GM18951 (cell line): ENCODE data around the gene MAST4.
"Not testable (repeated sequence)": the region's sequence is repeated elsewhere in the genome, so short reads cannot be mapped to it uniquely, and the experiment has no call there.

ENCODE experiments used
- POLR2A ChIP-seq: IDR thresholded peaks from 4 replicates; pipeline ENCODE4 v1.6.1; 2011; ENCODE audit warnings: mild to moderate bottlenecking; ENCODE audit not compliant: insufficient read length, insufficient read depth; ENCODE audit errors: extremely low read depth
- in situ Hi-C: fragments of 300-500 bp; cut with MboI; formaldehyde crosslinking; loops from one replicate; pipeline ENCODE4 v1.12.0; 2022; ENCODE audit warnings: low sequenced_read_pairs, mixed read lengths, inconsistent platforms; ENCODE audit not compliant: unreplicated experiment

The MAST4 gene

DNA sequence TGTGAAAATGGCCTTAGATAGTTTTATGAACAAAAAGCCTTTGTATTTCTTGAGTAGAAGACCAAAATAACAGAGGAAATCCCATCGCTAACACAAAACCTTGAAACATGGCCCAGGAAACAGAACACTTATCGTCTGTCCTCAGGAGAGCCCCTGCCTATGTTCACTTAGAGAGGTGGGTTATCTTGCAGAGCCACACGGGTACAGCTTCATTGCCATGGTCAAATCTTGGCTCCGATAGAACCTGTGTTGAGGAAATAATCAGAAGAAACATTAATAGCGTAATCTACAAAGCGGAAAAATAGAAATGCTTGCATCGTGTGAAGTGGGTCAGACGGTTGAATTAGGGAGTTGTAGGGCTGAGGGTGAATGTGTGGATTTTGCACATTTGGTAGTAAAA is 216.1 kb downstream of the MAST4 start:
- in situ Hi-C loops: no loop called here
- no peak for TF ChIP-seq POLR2A

DNA sequence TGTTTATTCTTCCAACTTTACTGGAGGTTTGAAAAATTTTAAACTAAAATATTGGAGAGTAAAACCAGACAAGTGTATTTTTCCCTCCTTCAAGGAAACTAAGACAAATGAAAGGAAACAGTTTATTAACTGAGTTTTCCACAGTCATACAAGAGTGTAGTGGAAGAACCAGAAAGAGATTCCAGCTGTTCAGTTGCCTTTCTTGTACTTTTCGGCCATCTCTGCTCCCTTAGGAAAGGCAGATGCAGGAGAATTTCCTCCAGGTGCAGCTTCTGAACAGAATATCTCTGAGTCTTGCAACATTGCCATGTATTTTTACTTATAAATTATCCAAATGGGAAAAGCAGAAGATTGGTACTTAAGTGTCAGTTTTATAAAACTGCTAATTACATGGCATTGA is 217.1 kb downstream of the MAST4 start:
- in situ Hi-C loops: no loop called here
- no peak for TF ChIP-seq POLR2A

DNA sequence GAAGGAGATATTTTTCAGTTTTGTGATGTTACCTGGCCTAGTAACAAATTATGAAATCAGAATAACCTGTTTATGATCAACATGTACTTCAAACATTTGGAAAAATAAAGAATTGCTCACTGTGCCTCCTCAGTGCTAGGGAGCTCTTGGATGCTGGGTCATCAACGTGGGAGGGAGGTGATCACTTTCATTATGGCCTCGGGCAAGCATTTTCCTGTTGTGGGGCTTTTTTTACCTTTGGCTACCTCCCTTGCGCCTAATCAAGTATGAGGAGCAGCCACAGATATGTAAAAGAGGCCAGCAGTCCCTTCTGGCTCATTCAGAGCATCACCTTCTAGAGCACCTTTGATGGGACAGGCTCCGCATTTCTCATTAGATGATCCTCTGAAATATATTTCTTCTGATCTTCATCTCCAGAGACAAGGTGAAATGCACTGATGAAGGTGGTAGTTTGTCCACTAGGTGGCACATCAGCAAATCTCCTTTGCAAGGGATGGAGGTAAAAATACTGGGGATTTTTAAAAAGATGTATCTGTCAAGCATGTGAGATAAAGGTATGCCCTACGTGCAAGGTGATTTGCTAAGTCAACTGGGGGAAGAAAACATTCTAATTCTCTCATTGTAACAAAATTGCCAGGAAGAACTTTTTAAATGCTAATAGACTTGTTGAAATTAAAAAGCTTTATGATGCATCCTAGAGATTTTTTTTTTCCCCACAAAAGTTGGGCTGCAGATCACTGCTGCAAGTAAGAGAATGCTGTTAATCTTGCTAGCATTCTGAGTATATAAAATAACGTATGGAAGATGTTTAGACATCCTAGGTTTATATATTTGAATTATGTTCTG is 218.2 kb downstream of the MAST4 start:
- TF ChIP-seq POLR2A: no peak

DNA sequence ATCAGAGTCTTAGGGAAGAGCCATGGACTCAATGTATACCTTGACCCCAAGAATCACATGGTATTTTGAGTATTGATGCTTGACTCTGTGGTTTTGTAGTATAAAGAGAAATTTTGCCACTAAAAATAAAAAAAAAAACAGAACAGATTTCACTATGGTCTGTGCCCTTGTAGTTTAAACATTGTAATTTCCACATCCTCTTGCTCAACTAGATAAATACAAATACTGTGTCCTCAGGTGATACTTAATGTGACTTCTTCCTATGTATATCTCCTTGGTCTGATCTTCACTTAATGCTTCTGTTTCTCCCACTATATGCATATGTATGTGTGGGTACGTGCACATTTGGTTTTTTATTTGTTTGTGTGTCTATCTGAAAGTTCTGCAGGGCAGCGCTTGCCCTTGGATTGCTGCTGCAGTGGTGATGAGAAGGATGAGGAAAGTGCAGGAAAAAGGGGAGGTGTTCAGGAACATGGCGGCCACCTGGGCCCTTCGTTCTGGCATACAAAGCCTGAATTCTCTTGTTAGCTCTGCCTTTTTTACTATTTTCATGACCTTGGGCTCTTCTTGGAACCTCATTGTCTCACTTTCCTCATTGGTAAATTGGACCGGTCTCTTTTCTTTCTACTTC is 222.2 kb downstream of the MAST4 start:
- TF ChIP-seq POLR2A: no peak
- in situ Hi-C loops: no loop called here

More for the DNA sequence above, 218.2 kb downstream of the MAST4 start:
- in situ Hi-C loops: no loop called here

DNA sequence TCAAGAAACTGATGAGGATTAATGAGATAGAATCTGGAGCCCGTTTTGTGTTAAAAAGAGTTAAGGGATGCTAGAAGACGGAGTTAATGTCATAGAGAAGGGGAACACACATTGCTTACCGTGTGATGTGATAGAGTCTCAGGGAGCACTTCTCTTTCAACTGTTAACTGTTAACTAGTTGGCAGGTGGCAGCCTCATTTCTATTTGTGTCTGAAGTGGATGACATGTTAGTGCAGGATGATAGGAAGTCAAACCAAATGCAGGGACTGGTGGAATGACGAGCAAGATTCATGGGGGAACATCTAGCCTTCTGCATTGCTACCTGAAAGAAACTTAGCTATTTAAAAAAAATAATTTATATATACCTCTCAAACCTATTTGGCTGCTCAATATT is 222.7 kb downstream of the MAST4 start:
- no peak for TF ChIP-seq POLR2A
- in situ Hi-C loops: no loop called here

DNA sequence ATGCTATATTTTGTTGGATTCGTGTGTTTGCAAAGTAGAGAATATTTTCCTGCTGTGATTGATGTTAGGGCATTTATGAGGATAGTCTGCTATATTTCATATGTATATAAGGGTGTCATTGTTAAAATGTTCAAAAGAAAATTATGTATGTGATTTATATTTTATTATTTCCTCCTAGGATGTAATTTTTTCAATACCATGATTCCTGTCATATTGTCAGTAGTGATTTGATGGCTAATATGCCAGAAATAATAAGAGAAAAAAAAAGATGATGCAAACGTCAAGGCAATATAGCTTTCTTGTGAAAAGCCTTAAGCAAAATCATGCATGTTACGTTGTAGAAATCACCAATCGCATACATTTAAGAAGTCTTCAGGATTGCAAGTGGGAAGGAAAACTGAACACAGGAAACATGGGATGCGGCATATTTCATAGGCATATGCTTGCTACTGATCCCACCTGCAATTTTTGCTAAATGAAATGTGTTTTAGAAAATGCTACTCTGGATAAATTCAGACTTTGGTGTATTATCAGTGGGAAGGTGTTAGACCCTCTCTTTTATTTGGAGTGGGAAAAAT is 224.5 kb downstream of the MAST4 start:
- in situ Hi-C loops: no loop called here
- no peak for TF ChIP-seq POLR2A

DNA sequence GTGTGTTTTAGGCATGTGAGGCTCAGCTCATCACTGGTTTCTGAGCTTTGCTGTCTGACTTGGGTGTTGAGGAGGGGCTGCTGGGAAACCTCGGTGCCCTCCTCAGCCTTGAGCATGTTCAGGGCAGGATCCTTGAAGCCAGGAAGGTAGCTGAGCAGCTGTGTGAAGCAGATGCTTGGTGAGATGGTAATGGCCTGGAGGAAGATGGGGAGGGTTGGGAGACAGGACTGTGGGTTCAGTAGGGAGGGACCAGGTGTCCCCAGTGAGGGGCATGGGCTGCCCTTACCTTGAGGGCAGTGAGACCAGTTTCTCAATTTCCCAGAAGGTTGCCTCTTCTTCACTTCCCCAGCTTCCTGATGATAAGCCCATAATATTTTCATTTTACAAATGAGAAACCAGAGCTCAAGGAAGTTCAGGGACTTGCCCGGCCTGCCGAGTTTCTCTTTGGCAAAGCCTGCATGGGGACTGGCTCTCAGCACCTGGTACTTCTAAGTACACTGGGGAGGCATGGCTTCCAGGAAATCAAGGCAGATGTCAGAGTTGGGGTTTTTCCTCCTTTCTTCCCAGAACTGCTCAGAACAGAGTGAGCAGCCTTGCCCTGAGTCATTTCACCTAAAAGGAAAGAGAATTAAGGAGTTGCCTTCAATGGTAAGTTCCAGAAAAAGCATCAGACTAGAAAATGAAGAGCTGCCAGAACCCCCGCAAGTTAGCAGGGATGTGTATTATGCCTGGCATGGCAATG is 225.7 kb downstream of the MAST4 start:
- no peak for TF ChIP-seq POLR2A
- in situ Hi-C loops: no loop called here

DNA sequence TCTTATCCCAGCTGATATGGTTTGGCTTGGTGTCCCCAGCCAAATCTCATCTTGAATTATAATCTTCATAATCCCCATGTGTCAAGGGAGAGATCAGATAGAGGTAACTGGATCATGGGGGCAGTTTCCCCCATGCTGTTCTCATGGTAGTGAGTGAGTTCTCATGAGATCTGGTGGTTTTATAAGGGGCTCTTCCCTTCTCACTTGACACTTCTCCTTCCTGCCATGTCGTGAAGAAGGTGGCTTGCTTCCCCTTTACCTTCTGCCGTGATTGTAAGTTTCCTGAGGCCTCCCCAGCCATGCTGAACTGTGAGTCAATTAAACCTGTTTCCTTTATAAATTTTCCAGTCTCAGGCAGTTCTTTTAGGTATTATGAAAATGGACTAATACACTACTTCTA is 226.7 kb downstream of the MAST4 start:
- in situ Hi-C loops: not testable (repeated sequence)

DNA sequence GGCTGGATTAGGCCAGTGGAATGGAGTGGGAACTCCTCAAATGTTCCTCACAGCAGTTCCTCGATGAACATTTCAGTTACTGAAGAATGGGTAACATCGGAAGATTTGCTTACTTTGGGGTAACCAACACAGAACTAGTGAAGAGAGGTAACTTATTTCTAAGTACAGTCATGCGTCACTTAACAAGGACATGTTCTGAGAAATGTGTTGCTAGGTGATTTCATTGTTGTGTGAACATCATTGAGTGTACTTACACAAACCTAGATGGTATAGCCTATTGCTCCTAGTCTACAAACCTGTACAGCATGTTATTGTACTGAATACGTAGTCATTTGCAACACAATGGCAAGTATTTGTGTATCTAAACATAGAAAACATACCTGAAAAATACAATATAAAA is 228.3 kb downstream of the MAST4 start:
- no peak for TF ChIP-seq POLR2A
- in situ Hi-C loops: no loop called here

DNA sequence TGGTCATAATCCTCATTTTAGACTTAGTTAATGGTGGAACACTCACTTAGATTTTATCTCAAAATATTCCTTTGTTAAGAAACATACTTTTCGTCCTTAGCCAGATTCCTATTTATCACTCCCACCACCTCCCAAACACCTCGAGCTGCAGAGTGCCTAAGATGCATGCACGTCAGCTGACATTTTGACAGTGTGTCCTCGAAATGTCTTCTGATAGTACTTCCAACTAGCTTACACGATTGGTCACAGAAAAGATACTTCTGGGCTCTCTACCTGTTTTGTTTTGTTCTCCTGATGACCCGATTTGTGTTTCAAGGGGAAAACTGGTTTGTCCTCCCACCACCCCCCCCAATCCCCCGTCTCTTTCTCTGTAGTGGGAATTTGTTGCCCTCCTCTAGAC is 230.1 kb downstream of the MAST4 start:
- in situ Hi-C loops: no loop called here
- no peak for TF ChIP-seq POLR2A

DNA sequence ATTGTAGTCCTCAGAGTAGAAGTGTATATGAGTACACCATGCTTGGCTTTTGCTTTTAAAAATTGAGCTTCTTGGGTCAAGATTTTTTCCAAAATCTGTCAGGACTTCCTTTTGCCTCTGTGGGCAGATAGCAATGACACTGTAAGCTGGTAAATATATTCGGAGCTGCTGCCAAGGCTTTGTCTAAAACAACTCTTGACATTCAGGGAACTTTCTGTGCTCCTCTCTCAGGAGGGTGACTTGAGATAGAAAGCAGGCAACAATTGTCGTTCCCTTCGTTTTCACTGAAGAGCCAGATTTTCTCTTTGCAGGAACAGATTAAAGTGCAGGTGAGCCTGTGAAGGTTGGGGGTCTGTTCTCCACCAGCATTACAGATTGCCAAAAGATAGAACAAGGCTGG is 230.5 kb downstream of the MAST4 start:
- in situ Hi-C loops: no loop called here
- no peak for TF ChIP-seq POLR2A

DNA sequence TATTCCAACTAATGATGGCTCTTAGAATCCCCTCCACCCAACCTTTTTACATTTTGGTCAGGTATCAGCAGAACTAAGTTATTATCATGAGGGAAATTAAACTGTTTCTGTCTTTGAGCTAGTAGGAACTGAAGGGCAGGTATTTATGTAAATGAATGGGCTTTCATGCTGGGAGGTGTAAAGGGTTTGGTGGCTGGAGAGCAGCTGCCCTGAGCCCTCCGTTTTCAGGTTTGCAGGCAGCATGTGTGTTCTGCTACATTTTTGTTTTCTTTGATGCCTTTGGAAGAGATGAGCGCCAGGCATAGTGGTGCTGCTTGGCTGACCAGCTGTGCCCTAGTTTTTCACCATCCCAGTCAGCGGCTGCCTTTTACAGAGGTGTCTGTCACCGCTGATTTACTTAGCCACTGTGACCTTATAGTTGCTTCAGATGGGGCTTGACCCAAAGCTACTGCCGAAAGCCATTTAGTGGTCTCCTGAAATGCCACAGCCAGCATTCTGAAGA is 231.9 kb downstream of the MAST4 start:
- in situ Hi-C loops: no loop called here
- no peak for TF ChIP-seq POLR2A
